Measurements from ENCODE around the gene POT1. TPM values are rescaled to one million over a fixed set of nuclear protein-coding genes. Genes with fewer than 3 reads are reported as not detected.

POT1 gene
- total RNA-seq, 1 donor from 2014 or later, result 29.6 TPM

DNA sequence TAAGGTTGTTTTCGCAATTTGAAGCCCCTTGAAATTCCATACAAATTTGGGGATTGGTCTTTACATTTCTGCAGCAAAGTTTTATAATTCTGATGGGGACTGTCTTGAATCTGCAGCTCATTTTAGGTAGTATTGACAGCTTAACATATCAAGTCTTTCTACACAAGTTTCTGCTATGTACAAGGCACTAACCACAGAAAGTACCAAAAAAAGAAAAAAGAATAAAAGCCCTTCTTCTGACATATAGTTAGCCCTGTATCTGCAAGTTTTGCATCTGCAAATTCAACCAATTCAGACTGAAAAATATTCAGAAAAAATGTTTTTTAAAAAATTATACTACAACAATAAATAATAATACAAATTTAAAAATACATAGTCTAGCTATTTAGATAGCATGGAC is 15.3 kb downstream of the POT1 start:
- no peak for DNase-seq (ENCODE audit: low read depth in 2 of 2)

DNA sequence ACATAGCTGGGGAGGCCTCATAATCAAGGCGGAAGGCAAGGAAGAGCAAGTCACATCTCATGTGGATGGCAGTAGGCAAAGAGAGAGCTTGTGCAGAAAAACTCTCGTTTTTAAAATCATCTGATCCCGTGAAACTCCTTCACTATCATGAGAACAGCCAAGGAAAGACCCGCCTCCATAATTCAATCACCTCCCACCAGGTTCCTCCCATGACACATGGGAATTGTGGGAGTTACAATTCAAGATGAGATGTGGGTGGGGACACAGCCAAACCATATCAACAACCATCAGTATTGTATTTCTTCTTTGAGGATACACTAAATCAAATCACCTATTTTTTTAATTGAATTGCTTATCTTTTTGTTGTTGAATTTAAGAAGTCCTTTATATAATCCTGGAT is 16.7 kb downstream of the POT1 start:
- DNase-seq (ENCODE audit: low read depth in 2 of 2), result no peak

DNA sequence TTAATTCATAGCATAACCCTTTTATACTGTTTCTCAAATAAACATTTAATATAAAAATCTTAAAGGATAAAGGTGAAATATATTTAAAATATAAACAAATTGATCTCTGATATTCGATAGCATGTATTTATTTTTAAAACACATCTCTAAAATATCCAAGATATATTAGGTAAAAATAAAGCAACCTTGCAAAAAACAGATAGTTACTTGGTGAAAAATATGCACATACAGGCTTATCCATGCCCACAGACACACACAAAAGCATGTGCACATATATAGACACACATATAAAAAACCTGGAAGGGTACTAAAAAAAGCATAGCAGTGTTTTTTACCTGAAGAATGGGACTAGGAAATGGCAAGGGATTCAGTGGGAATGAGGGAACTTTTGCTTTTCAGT is 19.8 kb downstream of the POT1 start:
- DNase-seq (ENCODE audit: low read depth in 2 of 2), result no peak

DNA sequence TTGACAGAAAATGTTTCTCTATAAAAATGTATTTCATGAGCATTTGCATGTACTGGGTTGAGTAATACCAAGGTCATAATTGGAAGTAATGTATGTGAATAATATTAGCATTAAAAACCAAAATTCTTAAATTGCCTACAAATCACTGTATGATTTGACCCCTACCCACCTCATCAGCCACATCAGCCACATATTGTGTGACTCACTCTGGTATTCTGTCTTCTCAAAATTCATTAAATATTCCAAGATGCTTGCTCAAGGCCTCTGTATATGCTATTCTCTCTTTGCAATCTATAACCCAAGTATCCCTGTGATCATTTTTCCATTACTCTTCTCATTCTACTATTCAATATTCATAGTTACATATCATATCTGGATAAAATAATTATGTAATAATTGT is 21.4 kb downstream of the POT1 start:
- DNase-seq (ENCODE audit: low read depth in 2 of 2), result no peak

DNA sequence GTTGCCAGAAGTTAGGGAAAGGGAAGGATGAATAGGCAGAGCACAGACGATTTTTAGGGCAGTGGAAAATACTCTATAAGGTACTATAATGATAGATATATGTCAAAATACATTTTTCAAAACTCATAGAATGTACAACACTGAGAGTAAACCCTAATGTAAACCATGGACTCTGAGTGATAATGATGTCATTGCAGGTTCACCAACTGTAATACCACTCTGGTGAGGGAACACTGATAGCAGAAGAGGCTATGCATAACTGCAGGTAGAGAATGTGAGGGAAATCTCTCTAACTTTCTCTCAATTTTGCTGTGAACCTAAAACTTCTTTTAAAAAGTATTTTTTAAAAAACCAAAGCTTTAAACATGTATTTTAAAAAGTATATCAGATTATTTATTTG is 22.1 kb downstream of the POT1 start:
- DNase-seq (ENCODE audit: low read depth in 2 of 2), result no peak

DNA sequence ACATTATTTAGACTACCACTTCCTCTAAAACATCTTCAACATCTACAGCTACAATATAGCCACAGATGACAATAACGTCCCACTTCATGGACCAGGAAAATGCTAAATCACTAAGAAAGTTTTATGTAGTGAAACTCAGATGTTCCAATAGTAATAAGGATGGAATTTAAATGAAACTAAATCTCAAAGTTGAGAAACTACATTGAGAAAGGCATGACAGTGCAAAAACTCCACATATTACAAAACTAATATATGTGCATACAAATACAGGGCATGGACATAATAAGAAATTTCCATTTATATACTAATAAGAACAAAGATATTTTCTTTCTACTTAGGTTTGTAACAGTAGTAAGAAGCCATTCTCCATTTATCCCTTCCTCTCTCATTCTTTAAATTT is 31.1 kb downstream of the POT1 start:
- DNase-seq (ENCODE audit: low read depth in 2 of 2), result no peak

DNA sequence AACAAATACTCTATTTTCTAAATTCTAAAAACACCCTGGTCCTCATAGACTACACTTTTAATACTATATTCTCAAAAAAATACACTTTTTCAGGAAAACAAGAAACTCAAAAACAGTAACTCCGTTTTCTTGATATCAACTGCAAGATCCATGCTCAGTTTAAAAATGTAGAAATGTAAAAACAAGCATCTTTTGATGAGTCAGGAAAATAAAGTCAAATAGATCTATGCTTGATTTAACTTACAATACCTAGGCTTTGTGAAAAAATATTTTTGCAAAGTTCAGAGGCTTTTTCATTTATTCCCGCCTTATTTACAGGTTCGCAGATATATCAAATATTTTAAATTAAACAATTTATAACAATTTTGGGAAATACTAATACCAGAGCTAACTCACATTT is 33.6 kb downstream of the POT1 start:
- no peak for DNase-seq (ENCODE audit: low read depth in 2 of 2)

DNA sequence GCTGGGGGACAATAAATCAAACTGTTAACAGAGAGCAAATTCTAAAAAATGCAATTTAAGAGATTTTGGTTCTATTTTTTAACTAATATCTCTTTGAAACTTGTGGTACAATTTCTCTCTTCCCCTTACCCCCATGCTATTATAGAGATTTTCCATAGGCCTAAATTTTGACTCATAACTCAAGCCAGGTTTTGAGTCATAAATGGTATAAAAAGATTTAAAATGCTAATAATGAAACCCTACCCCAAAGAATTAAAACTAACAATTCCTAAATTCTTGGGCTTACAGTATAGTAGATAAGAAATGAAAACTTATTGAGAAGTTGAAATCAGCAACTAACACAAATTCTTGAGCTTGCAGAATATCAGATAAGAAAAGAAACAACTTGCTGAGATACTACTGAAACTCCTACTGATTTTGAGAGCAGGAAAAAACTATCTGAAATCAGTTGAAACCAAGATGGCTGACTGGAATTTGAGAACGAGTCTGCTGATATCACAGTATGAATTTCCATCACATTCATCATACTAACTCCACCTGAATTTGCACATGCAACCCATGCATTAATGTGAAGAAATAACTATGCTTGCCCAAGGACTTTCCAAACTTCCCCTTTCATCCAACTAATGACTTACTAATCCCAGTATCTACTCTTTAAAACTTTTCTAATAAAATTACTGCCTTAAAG is 36.3 kb downstream of the POT1 start:
- no peak for DNase-seq (ENCODE audit: low read depth in 2 of 2)

DNA sequence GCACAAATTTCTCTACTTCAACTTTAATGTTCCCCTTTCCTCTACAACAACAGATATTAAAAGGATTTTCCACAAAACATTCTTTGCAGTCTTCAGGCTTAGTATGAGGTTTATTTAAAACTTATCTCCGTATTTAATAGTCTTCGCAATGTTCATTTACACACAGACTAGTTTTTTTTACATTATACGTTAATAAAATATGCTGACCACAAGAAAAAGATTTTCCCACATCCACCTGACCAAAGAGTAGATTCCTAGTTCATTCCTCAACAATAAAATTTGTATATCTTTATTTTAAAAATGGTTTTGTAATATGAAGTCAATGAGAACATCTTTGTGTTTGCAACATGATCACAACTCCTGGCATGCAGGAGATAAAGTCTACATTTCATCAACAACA is 42.4 kb downstream of the POT1 start:
- DNase-seq (ENCODE audit: low read depth in 2 of 2), result no peak

DNA sequence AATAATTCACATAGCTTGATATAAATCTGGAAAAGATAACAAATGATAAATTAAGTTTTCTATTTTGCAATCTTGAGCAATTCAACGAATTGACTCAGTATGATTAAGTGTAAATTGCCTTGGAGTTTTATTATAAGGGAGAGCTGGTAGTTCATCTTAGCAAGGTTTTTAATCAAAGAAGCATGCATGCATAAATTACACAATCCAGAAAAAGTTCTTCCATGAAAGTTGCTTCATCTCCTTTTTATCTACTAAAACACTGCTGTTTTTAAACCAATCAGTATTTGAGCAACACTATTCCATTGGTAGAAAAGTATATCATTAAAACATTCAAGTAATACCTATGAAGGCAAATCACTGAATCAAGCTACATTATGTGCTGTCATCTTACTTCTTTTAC is 47.6 kb downstream of the POT1 start:
- DNase-seq (ENCODE audit: low read depth in 2 of 2), result no peak

DNA sequence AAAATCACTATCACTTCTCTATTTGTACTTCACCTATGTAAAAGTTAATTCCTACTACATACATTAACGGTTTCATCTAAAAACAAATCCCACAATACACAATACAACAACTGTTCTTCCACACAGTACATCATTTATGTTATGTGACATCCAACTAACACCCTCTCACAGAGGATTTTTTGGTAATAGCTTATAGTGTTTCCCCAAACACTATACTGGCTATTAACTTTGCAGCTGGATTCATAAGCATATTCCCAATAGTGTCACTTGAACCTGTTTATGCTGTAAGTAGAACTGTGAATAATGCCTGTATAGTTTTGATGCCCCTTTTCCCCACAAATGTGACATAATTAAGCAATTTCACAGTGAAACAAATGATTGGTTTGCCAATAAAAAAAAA is 49.9 kb downstream of the POT1 start:
- no peak for DNase-seq (ENCODE audit: low read depth in 2 of 2)

DNA sequence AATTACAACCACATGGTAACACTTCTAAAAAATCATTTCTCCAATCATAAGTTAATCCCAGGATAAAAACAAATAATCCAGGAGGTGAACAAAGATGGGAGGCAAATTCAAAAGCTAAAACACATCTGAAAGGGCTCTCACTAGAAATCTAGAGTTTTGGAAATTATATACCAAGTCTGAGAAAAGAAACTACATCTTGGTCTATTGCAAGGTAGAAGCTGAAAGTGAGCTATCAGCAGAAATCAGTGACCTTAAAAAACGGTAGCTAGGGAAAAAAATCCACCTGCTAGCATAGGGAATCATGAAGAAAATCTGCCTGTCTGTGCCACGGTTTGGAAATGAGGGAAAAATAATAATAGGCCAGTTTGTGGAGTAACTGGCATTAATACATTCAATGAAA is 50.5 kb downstream of the POT1 start:
- DNase-seq (ENCODE audit: low read depth in 2 of 2), result no peak

DNA sequence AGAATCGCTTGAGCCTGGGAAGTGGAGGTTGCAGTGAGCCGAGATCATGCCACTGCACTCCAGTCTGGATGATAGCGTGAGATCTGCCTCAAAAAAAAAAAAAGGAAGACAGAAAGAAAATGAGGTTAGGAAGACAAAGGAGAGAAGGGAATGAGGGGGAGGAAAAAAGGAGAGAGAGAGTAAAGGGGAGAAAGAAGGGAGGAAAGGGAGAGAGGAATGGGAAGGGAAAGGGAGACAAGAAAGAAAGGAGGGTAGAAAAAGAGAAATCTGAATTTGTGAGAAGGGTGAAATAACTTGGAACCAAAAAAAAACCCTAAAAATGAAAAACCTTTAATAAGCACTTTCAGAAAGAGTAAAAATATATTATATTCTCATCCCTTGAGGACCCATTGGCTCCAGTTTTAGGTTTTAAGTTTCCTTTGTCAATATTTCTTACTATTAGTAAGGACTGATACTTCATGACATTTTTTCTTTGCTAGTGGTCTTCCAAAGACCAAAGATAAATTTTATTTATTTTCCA is 54.9 kb downstream of the POT1 start:
- no peak for DNase-seq (ENCODE audit: low read depth in 2 of 2)

DNA sequence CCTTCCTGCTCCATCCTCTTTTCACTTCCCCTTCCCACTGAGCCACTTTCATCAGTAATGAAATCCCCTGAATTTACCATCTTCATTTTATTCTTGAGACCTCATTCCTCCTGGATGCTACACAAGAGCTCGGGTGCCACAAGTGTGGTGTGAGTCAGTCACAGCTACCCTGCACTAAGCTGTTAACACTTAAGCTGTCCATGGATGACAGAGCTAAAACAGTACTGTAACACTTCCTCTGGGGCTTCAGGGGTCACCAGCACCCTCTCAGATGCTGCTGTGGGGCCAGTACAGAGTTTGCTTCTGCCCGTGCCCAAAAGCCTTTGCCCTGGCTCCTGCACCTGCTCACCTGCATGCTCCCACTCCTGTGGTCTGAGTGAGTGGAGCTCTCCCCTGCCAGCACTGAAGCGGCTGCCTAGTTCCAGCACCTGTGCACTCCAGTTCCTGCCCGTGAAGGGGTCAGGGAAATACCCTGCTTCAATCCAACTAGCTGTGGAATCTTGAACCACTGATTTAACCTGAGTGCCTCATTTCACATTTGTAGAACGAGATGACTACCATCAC is 71.9 kb downstream of the POT1 start:
- DNase-seq (ENCODE audit: low read depth in 2 of 2), result no peak

DNA sequence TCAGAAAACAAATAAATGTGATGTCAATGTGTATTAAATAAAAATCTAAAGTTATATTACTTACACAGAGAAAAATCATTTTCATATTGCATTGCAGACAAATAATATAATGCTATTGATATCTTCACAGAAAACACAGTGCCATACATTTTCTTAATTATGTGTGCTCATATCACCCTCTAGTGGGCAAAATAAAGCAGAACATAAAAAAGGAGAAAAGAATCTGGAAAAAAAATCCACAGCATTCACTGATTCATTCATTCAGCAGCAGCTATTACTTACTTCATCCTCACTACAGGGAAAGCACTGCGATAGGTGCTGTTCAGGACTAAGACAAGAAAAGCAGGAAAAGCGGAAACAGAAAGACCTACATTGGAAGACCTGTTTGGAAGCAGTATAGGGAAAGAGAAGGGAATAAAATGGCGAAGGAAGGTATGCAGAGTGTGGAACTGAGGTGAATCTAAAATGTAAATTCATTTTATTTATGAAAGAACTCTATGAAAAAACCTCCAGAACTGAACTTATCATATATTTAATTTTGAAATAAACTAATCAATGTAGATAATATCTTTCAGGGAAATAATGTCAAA is 73.2 kb downstream of the POT1 start:
- peak; percentile 46 to 54 for DNase-seq (ENCODE audit: low read depth in 2 of 2)

DNA sequence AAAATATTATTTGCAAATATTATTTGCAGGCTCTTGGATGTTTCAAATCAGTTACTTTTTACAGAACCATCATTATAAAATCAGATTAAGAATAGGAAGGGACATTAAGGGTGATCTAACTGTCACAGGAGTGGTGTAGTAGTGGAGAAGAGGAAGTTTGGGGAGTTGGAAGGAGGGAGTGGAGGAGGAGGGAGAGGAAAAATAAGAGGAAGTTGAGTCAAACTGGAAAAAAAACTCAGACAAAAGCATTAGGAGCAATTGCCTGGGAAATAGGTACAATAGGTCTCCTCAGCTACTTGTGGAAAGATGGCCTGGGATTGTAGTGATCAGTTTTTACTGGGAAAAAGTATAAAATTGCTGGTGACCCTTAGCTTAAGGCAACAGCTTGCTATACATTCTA is 86.3 kb downstream of the POT1 start:
- peak; percentile 0 to 2 for DNase-seq (ENCODE audit: low read depth in 2 of 2)

DNA sequence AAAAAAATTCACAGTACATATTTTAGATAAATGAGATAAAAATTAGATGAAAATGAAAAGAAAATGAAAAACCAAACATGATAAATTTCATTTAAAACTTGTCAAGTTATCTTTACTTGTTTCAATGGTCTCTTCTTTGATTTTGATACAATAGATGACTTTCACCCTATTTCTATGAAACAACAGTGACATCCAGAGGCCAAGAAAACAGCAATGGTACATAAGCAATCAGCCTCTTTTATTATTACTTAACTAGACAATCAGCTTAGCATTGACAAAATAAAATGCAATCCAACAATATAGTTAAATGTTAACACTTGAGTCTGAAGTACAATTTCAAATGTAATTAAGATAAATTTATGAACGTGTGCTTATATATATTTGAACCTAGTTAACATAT is 89.2 kb downstream of the POT1 start:
- peak; percentile 9 to 17 for DNase-seq (ENCODE audit: low read depth in 2 of 2)

DNA sequence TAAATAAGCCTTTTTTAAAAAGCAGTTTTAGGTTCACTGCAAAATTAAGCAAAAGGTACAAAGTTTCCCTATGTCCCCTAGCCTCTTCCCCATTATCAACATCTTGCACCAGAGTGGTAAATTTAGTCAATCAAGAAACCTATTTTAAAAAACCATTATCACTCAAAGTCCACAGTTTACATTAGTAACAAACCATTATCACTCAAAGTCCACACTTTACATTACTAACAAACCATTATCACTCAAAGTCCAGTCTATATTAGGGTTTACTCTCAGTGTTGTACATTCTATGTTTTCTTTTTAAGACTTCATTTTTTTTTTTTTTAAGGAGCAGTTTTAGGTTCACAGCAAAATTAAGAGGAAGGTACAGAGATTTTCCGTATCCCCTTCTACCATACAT is 89.9 kb downstream of the POT1 start:
- no peak for DNase-seq (ENCODE audit: low read depth in 2 of 2)

DNA sequence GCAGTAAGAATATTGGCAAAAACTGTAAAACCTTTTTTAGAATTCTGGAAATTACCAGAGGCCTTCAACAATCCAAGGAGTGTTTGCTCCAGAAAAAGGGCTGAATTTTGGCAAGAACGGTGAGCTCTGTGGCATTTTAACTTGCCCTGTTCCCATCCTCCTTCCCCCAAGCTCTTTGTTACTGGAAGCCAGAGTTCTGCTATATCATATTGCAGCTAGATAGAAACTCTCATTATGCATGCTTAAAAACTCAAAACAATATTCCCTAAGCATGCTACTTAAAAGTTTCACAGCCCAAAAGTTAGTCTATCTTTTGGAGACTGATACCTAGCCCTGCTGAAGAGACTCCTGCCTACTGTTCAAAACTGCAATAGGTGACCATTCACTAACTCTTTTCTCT is 93.5 kb downstream of the POT1 start:
- no peak for DNase-seq (ENCODE audit: low read depth in 2 of 2)

DNA sequence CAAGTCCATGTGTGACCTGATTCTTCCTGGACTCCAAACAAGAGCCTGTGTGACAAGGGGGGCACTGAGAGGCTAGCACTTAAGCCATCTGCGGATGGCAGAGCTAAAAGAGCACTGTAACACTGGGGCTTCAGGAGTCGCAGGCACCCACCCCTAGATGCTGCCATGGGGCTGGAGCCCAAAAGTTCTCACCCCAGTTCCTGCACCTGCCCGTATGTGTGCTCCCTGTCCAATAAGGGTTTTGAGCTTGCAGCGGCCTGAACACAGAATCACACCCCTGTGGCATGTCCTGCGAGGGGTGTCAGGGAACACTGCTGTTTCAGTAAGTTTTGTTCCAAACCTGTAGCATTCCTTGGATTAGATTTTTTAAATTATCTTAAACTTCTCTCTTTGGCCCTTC is 110.8 kb downstream of the POT1 start:
- DNase-seq (ENCODE audit: low read depth in 2 of 2), result no peak

DNA sequence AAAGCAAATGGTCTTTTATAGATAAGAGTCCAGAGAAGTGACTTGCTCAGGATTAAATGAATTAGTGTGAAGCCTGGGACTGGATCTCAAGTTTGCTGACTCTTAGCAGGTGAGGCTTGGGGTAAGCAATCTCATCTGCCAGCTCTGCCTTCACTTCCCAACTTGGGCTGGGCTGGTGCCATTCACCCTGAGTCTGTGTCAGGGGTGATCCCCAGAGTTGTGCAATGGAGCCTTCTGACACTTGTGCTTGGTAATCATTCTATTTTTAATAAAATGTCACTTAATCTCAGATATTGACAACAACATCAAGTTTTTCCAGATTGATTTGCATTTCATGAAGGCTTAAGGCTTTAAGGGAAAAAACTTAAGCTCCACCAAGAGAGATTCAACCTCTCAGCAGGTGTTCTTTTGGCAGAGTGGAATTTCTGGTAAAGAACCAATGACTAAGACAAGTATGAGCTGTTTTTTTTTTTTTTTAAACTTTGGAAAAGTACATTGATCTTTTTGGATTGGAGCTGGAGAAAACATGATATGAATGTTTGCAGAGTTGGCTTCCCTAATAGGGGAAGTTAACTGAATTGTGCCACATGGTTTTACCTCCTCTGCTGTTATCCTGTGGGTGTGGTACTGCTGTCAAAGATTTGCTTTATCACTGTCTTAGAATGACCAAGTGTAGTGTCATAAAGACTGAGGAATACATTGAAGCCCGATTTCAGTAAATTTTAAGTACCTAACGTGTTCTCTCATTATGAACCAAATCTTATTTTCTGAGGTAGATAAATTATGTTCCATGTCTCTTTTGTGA is 115.4 kb downstream of the POT1 start:
- no peak for DNase-seq (ENCODE audit: low read depth in 2 of 2)

DNA sequence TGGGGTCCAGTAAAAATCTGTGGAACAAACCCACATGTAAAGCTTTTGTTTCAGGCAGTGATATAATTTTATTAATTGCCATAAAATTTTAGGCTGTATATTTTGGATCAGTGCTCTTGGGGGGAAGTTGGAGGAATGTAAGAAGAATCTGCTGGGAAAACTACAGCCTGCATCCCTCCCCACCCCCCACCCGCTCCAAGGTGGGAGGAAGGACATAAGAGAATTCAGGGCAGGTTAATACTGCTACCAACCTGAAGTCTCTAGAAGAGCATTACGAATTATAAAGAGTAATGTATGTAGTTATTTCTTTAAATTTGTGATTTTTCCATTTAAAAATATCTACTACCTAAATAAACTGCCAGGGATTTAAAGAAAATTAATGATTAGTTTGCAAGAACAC is 116.9 kb downstream of the POT1 start:
- no peak for DNase-seq (ENCODE audit: low read depth in 2 of 2)
